ENCODE measurements around the gene ZFP36L1.

ZFP36L1 gene

DNA sequence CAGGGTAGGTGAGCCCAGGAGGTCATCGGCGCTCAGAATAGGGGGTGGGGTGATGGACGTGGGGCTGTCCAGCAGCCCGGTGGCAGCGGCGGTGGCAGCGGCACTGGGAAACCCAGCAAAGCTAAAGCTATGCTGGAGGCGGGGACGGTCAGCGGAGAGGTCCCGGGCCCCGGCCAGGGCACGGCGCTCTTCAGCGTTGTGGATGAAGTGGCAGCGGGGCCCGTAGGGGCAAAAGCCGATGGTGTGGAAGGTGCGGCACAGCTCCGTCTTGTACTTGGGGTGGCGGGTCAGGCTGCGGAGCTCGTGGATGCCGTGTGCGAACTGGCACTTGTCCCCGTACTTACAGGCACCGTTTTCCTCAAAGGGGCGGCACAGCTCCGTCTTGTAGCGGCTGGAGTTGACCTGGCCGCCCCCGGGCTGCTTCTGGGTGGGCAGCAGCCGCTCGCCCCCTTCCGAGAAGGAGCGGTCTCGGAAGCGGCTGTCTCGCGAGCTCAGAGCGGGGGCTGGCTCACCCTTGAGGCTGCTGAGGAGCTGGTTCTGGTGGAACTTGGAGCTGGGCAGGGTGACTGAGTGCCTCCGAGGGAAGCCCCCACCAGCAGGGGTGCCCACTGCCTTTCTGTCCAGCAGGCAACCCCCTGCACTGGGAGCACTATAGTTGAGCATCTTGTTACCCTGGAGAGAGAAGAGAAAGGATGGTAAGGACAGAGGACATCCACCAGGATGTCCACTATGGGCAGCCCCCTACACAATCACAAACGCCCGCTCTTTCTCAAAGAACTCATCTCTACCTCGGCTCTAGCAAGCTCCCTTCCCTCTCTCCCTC, 2.8 kb downstream of the ZFP36L1 start:
- peak overlapping the region; percentile 11; the same call in 1 of the 2 replicates for H3K27ac ChIP-seq
- TF ChIP-seq, protein P1, sequence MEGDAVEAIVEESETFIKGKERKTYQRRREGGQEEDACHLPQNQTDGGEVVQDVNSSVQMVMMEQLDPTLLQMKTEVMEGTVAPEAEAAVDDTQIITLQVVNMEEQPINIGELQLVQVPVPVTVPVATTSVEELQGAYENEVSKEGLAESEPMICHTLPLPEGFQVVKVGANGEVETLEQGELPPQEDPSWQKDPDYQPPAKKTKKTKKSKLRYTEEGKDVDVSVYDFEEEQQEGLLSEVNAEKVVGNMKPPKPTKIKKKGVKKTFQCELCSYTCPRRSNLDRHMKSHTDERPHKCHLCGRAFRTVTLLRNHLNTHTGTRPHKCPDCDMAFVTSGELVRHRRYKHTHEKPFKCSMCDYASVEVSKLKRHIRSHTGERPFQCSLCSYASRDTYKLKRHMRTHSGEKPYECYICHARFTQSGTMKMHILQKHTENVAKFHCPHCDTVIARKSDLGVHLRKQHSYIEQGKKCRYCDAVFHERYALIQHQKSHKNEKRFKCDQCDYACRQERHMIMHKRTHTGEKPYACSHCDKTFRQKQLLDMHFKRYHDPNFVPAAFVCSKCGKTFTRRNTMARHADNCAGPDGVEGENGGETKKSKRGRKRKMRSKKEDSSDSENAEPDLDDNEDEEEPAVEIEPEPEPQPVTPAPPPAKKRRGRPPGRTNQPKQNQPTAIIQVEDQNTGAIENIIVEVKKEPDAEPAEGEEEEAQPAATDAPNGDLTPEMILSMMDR (conservative IDR thresholded peaks at IDR 0.05) = no peak

DNA sequence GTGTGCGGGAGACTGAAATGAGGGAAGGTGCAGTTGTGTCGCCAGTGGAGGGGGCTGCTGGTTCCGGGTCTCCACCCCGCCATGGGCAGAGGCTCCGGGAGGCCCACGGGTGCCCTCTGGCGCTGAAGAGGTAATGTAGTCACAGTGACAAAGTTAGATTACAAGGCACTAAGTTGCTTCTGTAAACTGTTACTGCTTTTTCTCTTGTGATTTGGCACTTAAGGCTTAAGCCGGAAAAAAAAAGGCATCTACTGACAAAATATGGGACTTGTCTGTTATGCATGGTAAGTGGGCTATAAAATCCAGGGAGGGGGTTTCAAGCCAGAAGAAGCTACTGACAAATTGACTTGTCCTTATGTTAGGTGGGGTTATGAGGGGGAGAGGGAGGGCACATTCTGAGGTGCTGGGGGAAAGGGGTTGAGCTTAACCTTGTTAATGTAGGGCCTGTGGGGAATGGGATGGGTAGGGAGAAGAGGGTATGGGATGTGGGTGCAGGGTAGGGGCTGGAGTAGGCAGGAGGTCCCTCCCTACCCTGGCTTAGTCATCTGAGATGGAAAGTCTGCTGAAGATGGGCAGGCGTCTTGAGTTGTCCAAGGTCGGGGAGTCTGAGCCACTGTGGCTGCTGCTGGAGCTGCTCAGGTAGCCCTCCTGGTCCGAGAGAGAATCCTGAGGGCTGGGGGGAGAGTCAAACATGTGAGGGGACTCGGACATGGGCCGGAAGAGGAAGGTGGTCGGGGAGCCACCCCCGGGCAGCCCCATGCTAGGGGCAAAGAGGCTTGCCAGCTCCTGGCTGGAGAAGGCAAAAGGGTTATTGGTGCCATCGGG, 3.7 kb downstream of the ZFP36L1 start:
- H3K27ac ChIP-seq = peak overlapping the region; percentile 11
- TF ChIP-seq, protein P1 (conservative IDR thresholded peaks at IDR 0.05) = peak; percentile 88

DNA sequence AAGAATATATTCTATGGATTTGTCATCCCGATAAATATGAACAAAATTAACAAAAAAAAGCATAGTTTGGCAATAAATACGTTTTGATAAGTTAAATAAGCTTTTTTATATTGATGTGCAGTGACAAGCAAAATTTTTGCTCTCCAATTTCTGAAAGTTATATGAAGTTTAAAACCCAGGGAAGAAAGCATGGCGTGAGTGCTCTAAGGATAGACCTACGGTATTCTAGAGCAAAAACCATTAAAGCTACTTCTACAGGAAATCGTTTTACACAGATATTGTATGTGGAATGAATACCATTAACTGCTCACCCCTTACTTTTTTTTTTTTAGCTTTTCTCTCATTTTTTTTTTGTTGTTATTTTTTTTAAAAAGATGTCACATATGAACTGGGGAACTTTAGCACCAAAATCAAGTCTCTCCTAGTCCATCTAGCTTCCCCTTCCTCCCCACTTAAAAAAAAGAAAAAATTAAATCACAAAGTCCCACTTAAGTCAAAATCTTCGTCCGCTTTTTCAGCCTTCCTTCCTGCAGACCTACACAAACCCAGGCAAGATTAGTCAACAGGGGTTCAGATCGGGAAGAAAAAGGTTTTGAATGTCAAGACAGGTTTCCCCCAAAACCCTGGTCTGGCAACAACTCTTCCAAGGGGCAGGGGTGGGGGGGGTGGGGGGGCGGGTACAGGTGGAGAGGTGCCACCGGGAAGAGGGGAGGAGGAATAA, 4.4 kb downstream of the ZFP36L1 start:
- no peak overlapping the region; the same call in 1 of the 2 replicates for H3K27ac ChIP-seq
- TF ChIP-seq, protein P1 (conservative IDR thresholded peaks at IDR 0.05) = no peak

DNA sequence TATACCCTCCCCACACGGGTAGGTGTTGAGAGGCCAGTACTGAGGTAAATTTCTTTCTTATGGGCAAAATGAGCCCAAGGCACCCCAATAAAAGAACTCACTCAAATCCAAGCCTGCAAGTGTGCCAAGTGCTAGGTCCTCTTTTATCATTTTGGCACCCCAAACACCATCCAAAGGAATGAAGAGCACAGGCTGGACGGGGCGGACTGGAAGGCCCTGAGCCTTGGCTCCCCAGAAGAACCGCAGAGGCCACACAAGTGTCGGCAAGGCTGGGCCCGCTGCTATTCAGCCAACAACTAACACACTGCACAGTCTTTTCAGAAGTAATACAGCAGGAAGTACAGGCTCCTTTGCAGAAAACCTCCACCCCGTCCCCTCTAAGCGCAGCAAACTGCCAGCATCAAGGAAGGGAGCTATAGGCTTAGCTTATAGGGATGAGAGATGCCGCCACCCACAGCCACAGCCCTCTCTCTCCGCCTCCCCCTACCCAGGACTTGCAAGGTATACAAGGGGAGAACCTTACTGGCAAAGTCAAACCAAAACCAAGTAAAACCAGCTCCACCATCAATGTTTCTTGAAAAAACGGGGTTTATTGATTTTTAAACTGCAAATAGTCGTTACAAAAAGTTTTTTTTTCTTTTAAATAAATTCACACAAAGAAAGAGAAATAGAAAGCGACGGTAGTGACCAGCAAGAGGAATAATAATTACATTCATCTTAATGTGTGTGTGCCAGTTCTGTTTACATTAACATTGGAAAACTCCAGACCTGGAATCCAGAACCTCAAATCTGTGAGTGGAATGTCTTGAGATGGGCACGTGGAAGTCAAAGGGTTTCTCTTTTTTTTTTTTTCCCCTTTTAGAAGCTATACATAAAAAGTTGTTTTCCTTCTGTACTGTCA, 5.5 kb downstream of the ZFP36L1 start:
- no peak overlapping the region for H3K27ac ChIP-seq
- TF ChIP-seq, protein P1 (conservative IDR thresholded peaks at IDR 0.05) = no peak

DNA sequence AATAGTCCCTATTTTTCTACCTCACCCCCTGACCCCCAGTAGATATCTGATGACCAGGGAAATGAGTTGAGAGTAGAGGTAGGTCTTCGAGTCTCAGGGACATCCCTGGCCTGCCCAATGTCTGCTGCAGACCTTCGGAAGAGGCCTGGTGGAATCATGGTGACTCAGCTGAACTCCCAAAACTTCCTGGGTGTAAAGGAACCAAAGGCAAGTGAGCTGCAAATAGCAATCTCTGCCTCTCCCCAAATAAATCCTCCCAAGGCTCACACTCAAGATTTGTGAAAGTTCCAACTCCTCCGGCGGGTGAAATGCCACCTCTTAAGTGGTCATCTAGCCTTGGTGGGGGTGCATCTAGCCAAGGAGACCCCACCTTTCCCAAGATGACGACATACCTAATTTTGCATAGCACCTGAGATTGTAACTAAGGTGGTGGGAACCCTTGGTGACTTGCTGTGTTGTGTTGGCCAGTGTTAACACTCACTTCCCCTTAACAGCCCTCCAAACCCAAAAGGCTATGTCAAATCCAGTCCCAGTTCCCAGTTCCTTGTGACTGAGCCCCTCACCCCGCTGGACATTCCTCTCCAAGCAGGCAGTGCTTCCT, 6.3 kb downstream of the ZFP36L1 start:
- no peak overlapping the region for H3K27ac ChIP-seq
- TF ChIP-seq, protein P1 (conservative IDR thresholded peaks at IDR 0.05) = no peak

DNA sequence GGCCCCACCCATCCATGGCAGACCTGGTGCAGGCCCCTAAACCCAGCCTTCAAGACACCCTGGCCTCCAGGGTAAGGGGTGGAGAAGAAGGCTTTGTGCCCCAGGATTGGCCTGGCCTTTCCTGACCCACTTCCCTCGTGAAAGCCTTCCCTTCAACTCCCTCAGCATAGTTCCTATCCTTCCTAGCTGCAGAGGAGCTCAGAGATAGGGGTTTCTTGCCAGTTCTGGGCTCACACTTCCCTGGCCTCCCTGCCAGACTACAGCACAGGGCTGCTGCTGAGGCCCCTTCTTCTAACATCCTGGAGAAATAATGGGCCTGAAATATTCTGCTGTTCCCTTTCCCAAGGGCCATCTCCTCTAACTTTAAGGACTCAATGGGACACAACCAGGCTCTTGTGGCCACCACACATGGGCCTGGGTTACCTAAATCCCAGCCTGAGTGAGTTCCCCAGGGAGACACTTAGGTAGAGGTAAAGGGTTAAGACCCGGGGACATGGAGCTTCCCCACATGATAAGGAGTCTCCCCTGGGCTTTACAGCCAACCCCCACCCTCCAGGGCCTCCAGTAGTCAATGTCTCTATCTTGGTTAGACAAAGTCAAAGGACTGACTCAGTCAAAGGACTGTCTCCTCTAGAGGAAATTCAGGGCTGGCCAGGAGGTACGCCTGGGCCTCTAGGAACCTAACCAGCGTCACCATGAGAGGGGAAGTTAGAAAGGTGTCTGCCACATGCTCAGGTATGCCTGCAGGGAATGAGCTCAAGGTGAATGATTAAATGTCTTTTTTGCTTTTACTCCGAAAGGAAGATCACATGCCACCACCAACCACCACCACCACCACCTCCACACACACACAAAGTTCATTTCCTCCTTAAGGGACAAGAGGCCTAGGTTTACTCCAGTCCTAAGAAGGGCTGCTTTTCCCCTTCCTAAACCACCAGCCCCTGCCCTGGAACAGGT, 7.1 kb downstream of the ZFP36L1 start:
- H3K27ac ChIP-seq = no peak overlapping the region
- TF ChIP-seq, protein P1 (conservative IDR thresholded peaks at IDR 0.05) = no peak
